MM.1S (cell line): ENCODE results near the gene KRT32.

Experiments used
- DNase-seq: peaks from one replicate; pipeline ENCODE4 v3.0.0-alpha.2; 2015
- H2AFZ ChIP-seq: fragments of 300-600 bp; sonication (generic); 2 replicates; pipeline ENCODE4 v1.6.0; 2016; ENCODE audit warnings: antibody characterized with exemption, low read length
- H3F3A ChIP-seq: fragments of 300-600 bp; sonication (generic); 2 replicates; pipeline ENCODE4 v1.6.1; 2016; ENCODE audit warnings: mild to moderate bottlenecking, antibody characterized with exemption, low read length, moderate library complexity, mixed read lengths; ENCODE audit not compliant: insufficient read depth
- H3K27ac ChIP-seq: fragments of 300-600 bp; sonication (generic); 2 replicates; pipeline ENCODE4 v1.5.1; 2016; ENCODE audit warnings: mild to moderate bottlenecking, low read length
- H3K27me3 ChIP-seq: fragments of 300-600 bp; sonication (generic); replicated peaks from 2 replicates; pipeline ENCODE4 v1.6.0; 2016; ENCODE audit warnings: low read length; ENCODE audit not compliant: insufficient read depth
- H3K36me3 ChIP-seq: fragments of 300-600 bp; sonication (generic); replicated peaks from 2 replicates; pipeline ENCODE4 v1.6.1; 2016; ENCODE audit warnings: mild to moderate bottlenecking, low read length, mixed read lengths; ENCODE audit not compliant: insufficient read depth
- H3K4me1 ChIP-seq: fragments of 300-600 bp; sonication (generic); 2 replicates; pipeline ENCODE4 v1.6.1; 2016; ENCODE audit warnings: low read length, mixed read lengths
- H3K4me2 ChIP-seq: fragments of 300-600 bp; sonication (generic); 2 replicates; pipeline ENCODE4 v1.6.0; 2016; ENCODE audit warnings: low read depth, low read length
- H3K4me3 ChIP-seq: fragments of 300-600 bp; sonication (generic); 2 replicates; pipeline ENCODE4 v1.5.1; 2016; ENCODE audit warnings: low read length, mixed read lengths
- H3K79me2 ChIP-seq: fragments of 300-600 bp; sonication (generic); 2 replicates; pipeline ENCODE4 v1.6.1; 2016; ENCODE audit warnings: mixed run types, low read length, mixed read lengths
- H3K9ac ChIP-seq: fragments of 300-600 bp; sonication (generic); 2 replicates; pipeline ENCODE4 v1.6.1; 2016; ENCODE audit warnings: low read length, mixed read lengths
- H3K9me2 ChIP-seq: fragments of 300-600 bp; sonication (generic); replicated peaks from 2 replicates; pipeline ENCODE4 v1.6.1; 2016; ENCODE audit warnings: mild to moderate bottlenecking, low read length, mixed read lengths; ENCODE audit not compliant: insufficient read depth
- H3K9me3 ChIP-seq: fragments of 300-600 bp; sonication (generic); replicated peaks from 2 replicates; pipeline ENCODE4 v1.6.1; 2016; ENCODE audit warnings: mild to moderate bottlenecking, low read length, mixed read lengths; ENCODE audit not compliant: insufficient read depth
- H4K20me1 ChIP-seq: fragments of 300-600 bp; sonication (generic); 2 replicates; pipeline ENCODE4 v1.6.1; 2016; ENCODE audit warnings: mild to moderate bottlenecking, low read length, moderate library complexity, mixed read lengths; ENCODE audit not compliant: insufficient read depth
- EZH2 ChIP-seq: fragments of 300-600 bp; sonication (generic); optimal IDR thresholded peaks from 2 replicates; pipeline ENCODE3; 2017; ENCODE audit warnings: low read depth, mild to moderate bottlenecking, antibody characterized with exemption, low read length, mixed read lengths
- EZH2phosphoT487 ChIP-seq: fragments of 300-600 bp; sonication (generic); IDR thresholded peaks from 2 replicates; pipeline ENCODE4 v1.6.1; 2018; ENCODE audit warnings: antibody characterized with exemption, low read length
- TF ChIP-seq, protein P1 (sequence below): fragments of 300-600 bp; sonication (generic); IDR thresholded peaks from 2 replicates; pipeline ENCODE4 v1.5.1; 2016; ENCODE audit warnings: antibody characterized with exemption, low read length, mixed read lengths

The KRT32 gene

DNA sequence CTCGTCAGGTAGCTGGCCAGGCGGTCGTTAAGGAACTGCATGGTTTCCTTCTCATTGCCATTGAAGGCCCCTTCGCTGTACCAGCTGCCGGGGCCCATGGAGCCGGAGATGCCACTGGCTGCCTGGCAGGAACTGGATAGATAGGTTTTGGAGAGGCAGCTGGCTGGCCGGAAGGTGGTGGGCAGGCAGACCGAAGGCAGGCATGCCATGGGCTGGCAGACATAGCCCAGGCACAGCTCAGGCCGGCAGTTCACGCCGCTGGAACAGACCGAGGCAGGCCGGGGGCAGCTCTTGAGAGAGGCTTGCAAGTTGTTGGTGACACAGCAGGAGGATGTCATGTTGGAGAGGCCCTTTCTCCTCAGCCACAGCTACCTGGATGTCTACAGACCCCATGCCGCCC lies at the start of gene KRT32:
KRT32 (minus strand) TSS at position 399 of the 400 bp plus-strand sequence; CDS start at position 338, 61 bp downstream.
- H3K36me3 ChIP-seq: no peaks in the 10 kb centered on the region
- H3K9ac ChIP-seq: no peak within 1 kb of the TSS
- DNase-seq: no peak
- H3K4me3 ChIP-seq: no peak within 1 kb of the TSS
- no peaks in the 10 kb centered on the region for H3F3A ChIP-seq
- TF ChIP-seq, protein P1, sequence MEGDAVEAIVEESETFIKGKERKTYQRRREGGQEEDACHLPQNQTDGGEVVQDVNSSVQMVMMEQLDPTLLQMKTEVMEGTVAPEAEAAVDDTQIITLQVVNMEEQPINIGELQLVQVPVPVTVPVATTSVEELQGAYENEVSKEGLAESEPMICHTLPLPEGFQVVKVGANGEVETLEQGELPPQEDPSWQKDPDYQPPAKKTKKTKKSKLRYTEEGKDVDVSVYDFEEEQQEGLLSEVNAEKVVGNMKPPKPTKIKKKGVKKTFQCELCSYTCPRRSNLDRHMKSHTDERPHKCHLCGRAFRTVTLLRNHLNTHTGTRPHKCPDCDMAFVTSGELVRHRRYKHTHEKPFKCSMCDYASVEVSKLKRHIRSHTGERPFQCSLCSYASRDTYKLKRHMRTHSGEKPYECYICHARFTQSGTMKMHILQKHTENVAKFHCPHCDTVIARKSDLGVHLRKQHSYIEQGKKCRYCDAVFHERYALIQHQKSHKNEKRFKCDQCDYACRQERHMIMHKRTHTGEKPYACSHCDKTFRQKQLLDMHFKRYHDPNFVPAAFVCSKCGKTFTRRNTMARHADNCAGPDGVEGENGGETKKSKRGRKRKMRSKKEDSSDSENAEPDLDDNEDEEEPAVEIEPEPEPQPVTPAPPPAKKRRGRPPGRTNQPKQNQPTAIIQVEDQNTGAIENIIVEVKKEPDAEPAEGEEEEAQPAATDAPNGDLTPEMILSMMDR: no peak
- TF ChIP-seq EZH2: no peak
- TF ChIP-seq EZH2phosphoT487: no peak
- H3K27me3 ChIP-seq: 0 out of 2 replicates have a peak, but pooled peaks cover 4% of the 10 kb centered on the region
- no peak within 1 kb of the TSS for H3K4me2 ChIP-seq
- no peaks in the 10 kb centered on the region for H3K4me1 ChIP-seq
- no peaks in the 10 kb centered on the region for H3K79me2 ChIP-seq
- H2AFZ ChIP-seq: no peak within 1 kb of the TSS
- no peaks in the 10 kb centered on the region for H3K9me2 ChIP-seq
- H3K9me3 ChIP-seq: no peaks in the 10 kb centered on the region
- no peaks in the 10 kb centered on the region for H4K20me1 ChIP-seq
- H3K27ac ChIP-seq: no peak within 1 kb of the TSS

DNA sequence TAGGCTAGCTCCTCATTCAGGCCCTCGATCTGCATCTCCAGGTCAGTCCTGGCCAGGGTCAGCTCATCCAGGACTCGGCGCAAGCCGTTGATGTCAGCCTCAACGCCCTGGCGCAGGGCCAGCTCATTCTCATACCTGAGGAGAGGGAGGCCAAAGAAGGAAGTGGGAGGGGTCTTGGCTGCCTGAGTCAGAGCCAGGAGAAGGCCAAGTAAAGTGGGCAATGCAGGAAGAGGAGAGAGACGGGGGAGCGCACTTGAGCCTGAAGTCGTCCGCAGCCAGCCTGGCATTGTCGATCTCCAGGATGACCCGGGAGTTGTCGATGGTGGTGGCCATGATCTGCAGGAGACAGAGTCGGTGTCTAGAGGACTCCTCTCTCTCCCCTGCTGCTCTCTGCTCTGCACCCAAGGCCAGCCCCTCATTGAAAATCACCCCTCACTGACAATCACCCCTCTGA lies 49.7 kb upstream of the KRT32 start:
- Histone ChIP-seq H3K9ac (no peak overlapping the region), H3K4me2 (no peak overlapping the region)

DNA sequence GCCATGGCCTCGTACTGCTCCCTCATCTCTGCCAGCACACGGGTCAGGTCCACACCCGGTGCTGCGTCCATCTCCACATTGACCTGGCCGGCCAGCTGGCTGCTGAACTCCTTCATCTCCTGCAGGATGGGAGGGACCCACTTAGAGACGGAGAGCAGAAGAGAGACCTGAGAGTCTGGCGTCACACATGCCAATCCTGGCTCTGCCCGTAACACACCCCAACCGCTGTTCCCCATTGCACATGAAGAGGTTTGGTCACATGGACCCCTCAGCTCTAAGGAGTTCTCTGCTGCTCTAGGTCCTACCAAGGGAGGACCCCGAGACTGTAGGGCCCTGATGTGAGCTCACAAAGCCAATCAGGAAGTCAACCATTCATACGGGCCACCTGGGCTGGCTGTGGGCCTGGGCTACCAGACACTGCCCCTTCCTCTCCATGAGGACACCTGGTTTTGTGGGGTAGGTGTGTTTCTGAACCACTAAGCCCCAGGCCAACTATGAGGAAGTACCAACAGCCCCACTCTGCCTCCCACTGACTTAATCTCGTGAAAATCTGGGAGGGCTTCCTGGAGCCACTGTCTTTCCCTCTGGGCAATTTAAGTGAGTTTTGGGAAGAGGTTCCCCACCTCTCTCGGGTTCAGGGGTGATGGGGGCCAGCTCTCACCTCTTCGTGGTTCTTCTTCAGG lies 49.1 kb upstream of the KRT32 start:
- no peaks in the 10 kb centered on the region for H3F3A ChIP-seq
- H3K9ac ChIP-seq: no peak overlapping the region
- H3K27me3 ChIP-seq: no peaks in the 10 kb centered on the region
- H4K20me1 ChIP-seq: no peaks in the 10 kb centered on the region
- TF ChIP-seq EZH2phosphoT487 (no peak), EZH2 (no peak)
- TF ChIP-seq, protein P1: no peak
- no peaks in the 10 kb centered on the region for H3K9me3 ChIP-seq
- H3K4me2 ChIP-seq: no peak overlapping the region
- no peak for DNase-seq
- no peaks in the 10 kb centered on the region for H3K36me3 ChIP-seq
- H3K79me2 ChIP-seq: no peaks in the 10 kb centered on the region
- H3K4me1 ChIP-seq: peaks cover 16% of the 10 kb centered on the region
- no peak overlapping the region for H2AFZ ChIP-seq
- no peak overlapping the region for H3K4me3 ChIP-seq
- H3K9me2 ChIP-seq: no peaks in the 10 kb centered on the region
- no peak overlapping the region for H3K27ac ChIP-seq

More for the DNA sequence above, 49.7 kb upstream of the KRT32 start:
- H3K9me3 ChIP-seq: no peaks in the 10 kb centered on the region
- H3K4me1 ChIP-seq: peaks cover 21% of the 10 kb centered on the region
- no peaks in the 10 kb centered on the region for H4K20me1 ChIP-seq
- no peak overlapping the region for H2AFZ ChIP-seq
- no peak overlapping the region for H3K4me3 ChIP-seq
- H3K79me2 ChIP-seq: no peaks in the 10 kb centered on the region
- H3K36me3 ChIP-seq: no peaks in the 10 kb centered on the region
- no peak overlapping the region for H3K27ac ChIP-seq
- TF ChIP-seq, protein P1: no peak
- TF ChIP-seq EZH2phosphoT487: no peak
- TF ChIP-seq EZH2: no peak
- DNase-seq: no peak
- H3K9me2 ChIP-seq: no peaks in the 10 kb centered on the region
- no peaks in the 10 kb centered on the region for H3F3A ChIP-seq
- H3K27me3 ChIP-seq: no peaks in the 10 kb centered on the region
